Liver (tissue), 9 donors: Measurements from ENCODE around the gene TNP2. TPM values are rescaled to one million over a fixed set of nuclear protein-coding genes. Genes with fewer than 3 reads are reported as not detected.
A peak's percentile ranks its signal among the peaks of the same experiment; 100 is the strongest.

Source experiments
- DNase-seq: peaks from one replicate; pipeline ENCODE4 v3.0.0-alpha.2; 2017; ENCODE audit warnings: low spot score
- H3K27ac ChIP-seq, 2 donors: one replicate each; pipeline ENCODE4 v1.7.0; 2013; ENCODE audit warnings: inconsistent platforms in 2 of 2, low read length in 2 of 2, control low read depth in 1 of 2, low read depth in 1 of 2, mild to moderate bottlenecking in 1 of 2
- H3K27me3 ChIP-seq, 4 donors: one replicate each; pipeline versions ENCODE4 v1.6.1 to v1.7.0; 2013; ENCODE audit warnings: low read length in 3 of 4, inconsistent platforms in 1 of 4, mild to moderate bottlenecking in 1 of 4, moderate library complexity in 1 of 4; ENCODE audit not compliant: control insufficient read depth in 4 of 4, insufficient read depth in 4 of 4
- H3K36me3 ChIP-seq, 4 donors: one replicate each; pipeline versions ENCODE4 v1.6.1 to v1.7.0; 2013; ENCODE audit warnings: low read length in 3 of 4, mild to moderate bottlenecking in 3 of 4, low read depth in 1 of 4, moderate library complexity in 1 of 4; ENCODE audit not compliant: control insufficient read depth in 4 of 4, insufficient read depth in 3 of 4
- H3K4me1 ChIP-seq, 4 donors: one replicate each; pipeline versions ENCODE4 v1.6.1 to v1.7.0; 2013; ENCODE audit warnings: low read length in 3 of 4, mild to moderate bottlenecking in 3 of 4, moderate library complexity in 1 of 4; ENCODE audit not compliant: control insufficient read depth in 4 of 4, insufficient read depth in 4 of 4
- H3K4me3 ChIP-seq, 3 donors: one replicate each; pipeline versions ENCODE4 v1.6.1 to v1.7.0; 2013; ENCODE audit warnings: low read length in 3 of 3, control low read depth in 1 of 3, low read depth in 1 of 3, mild to moderate bottlenecking in 1 of 3
- H3K9ac ChIP-seq, 2 donors: one replicate each; pipeline ENCODE4 v1.7.0; 2013; ENCODE audit warnings: low read length in 2 of 2, mild to moderate bottlenecking in 2 of 2, moderate library complexity in 2 of 2, control low read depth in 1 of 2, low read depth in 1 of 2
- H3K9me3 ChIP-seq, 4 donors: one replicate each; pipeline versions ENCODE4 v1.6.1 to v1.7.0; 2013; ENCODE audit warnings: low read length in 3 of 4; ENCODE audit not compliant: control insufficient read depth in 4 of 4
- EGR1 ChIP-seq, 2 donors: IDR thresholded peaks; 2 replicates each; pipeline ENCODE4 v1.6.1; 2016 to 2018; ENCODE audit warnings: antibody characterized with exemption in 2 of 2, low read depth in 2 of 2
- HNF4A ChIP-seq, 2 donors: conservative IDR thresholded peaks; 2 replicates each; pipeline ENCODE4 v1.6.1; 2016; ENCODE audit warnings: antibody characterized with exemption in 2 of 2, mild to moderate bottlenecking in 2 of 2
- JUND ChIP-seq, 2 donors: IDR thresholded peaks; 2 replicates each; pipeline ENCODE4 v1.6.1; 2016; ENCODE audit warnings: antibody characterized with exemption in 2 of 2
- NR2F2 ChIP-seq: IDR thresholded peaks from 2 replicates; pipeline ENCODE4 v1.6.1; 2016; ENCODE audit warnings: antibody characterized with exemption
- RAD21 ChIP-seq, 2 donors: IDR thresholded peaks; 2 replicates each; pipeline ENCODE4 v1.6.1; 2016; ENCODE audit warnings: antibody characterized with exemption in 2 of 2, mild to moderate bottlenecking in 2 of 2
- SP1 ChIP-seq: IDR thresholded peaks from 2 replicates; pipeline ENCODE4 v1.6.1; 2018; ENCODE audit warnings: antibody characterized with exemption, mild to moderate bottlenecking
- TAF1 ChIP-seq: conservative IDR thresholded peaks from 2 replicates; pipeline ENCODE4 v1.6.1; 2016; ENCODE audit warnings: antibody characterized with exemption, mild to moderate bottlenecking
- YY1 ChIP-seq: IDR thresholded peaks from 2 replicates; pipeline ENCODE4 v1.6.1; 2016; ENCODE audit warnings: antibody characterized with exemption, mild to moderate bottlenecking
- WGBS: extraction: QIAGEN DNeasy Blood & Tissue Kit; methylation state at CpG from one replicate; pipeline ENCODE4 v1.1.7; 2013; 5-methylcytosine and 5-hydroxymethylcytosine counted together
- polyA plus RNA-seq, 2 donors: library from polyadenylated mRNA; stranded (reverse) in 1 of 2; unstranded in 1 of 2; fragments of 200-250 nt in 1 of 2; fragments of >200 nt in 1 of 2; fragmentation: Nextera tagmentation in 1 of 2; extraction: Ambion mirVana in 1 of 2; gene quantifications; one replicate each; pipeline versions ENCODE4 v1.2.1 to v1.2.3, GENCODE V29; 2013 to 2015
- total RNA-seq, 2 donors: library from RNA; depleted of rRNA; stranded (reverse); fragments of >200 nt; gene quantifications; one replicate each; pipeline ENCODE4 v1.2.3, GENCODE V29; 2014
- TF ChIP-seq, protein P1 (sequence below): fragments of 150-350 bp; IDR thresholded peaks from 2 replicates; pipeline ENCODE4 v1.5.1; 2017; ENCODE audit warnings: improper control_type of control experiment, low read depth, low read length; ENCODE audit not compliant: missing input control
- TF ChIP-seq, protein P2 (sequence below): IDR thresholded peaks from 2 replicates; pipeline ENCODE4 v1.6.1; 2016; ENCODE audit warnings: antibody characterized with exemption
- TF ChIP-seq, protein P3 (sequence below): IDR thresholded peaks from 2 replicates; pipeline ENCODE4 v1.6.1; 2016; ENCODE audit warnings: antibody characterized with exemption
- TF ChIP-seq, protein P4 (sequence below): IDR thresholded peaks from 2 replicates; pipeline ENCODE4 v1.6.1; 2016; ENCODE audit warnings: antibody characterized with exemption, mild to moderate bottlenecking
- donor health status: healthy.
- donor health status: healthy.
- donor health status: healthy.
- donor health status: healthy.
- donor health status: healthy.

TNP2 gene
- total and polyA plus RNA-seq, 4 donors: not detected

DNA sequence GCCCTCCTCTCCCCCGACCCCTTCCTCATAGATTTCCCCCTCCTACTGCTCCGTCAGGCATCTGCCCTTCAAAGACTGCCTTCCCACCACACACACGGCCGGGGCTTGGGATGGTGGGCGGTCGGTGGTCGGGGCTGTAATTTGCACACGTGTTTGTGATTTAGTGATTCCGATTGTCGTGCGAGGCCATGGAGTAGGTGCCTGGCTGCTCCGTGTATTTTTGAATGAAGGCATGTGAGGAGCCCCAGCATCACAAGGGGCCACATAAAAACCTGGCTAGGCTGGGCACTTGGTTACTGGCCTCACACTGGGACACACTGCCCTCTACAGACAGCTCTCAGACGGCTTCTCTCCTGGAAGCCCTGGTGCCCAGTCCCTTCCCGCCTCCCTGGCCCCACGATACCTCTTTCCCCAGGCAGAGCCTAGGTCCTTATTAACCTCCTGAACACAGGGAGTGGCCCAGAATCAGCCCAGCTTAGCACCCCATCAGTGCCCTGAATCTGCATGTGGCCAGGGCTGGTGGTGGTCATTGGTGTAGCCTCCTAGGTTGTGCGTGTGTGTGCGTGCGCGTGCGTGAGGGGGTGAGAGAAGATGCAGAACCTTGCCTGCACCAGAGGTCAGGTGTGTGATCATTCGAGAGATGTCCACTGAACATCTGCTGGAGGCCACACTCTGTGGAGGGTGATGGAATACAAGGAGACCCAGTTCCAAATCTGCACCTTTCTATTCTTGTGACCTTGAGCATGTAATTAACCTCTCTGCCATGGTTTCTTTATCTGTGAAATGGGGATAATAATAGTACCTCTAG is 11.8 kb downstream of the TNP2 start:
- H3K27me3 ChIP-seq: no peaks in the 10 kb centered on the region
- H3K4me3 ChIP-seq: peak overlapping the region; percentile 70 to 92 (median 76)
- H3K4me1 ChIP-seq: peaks cover 10 to 43% (median 28%) of the 10 kb centered on the region in 4 donors
- peak; percentile 61 for DNase-seq
- no peaks in the 10 kb centered on the region for H3K9me3 ChIP-seq
- TF ChIP-seq EGR1 (IDR thresholded peaks at IDR 0.05; ENCODE audit: low read depth in 2 of 2): no peak
- no peak for TF ChIP-seq JUND (IDR thresholded peaks at IDR 0.05)
- TF ChIP-seq TAF1: no peak
- no peak for TF ChIP-seq HNF4A (conservative IDR thresholded peaks at IDR 0.05)
- TF ChIP-seq YY1: no peak
- peak; percentile 86 to 92 for TF ChIP-seq RAD21 (IDR thresholded peaks at IDR 0.05)
- TF ChIP-seq, protein P1, sequence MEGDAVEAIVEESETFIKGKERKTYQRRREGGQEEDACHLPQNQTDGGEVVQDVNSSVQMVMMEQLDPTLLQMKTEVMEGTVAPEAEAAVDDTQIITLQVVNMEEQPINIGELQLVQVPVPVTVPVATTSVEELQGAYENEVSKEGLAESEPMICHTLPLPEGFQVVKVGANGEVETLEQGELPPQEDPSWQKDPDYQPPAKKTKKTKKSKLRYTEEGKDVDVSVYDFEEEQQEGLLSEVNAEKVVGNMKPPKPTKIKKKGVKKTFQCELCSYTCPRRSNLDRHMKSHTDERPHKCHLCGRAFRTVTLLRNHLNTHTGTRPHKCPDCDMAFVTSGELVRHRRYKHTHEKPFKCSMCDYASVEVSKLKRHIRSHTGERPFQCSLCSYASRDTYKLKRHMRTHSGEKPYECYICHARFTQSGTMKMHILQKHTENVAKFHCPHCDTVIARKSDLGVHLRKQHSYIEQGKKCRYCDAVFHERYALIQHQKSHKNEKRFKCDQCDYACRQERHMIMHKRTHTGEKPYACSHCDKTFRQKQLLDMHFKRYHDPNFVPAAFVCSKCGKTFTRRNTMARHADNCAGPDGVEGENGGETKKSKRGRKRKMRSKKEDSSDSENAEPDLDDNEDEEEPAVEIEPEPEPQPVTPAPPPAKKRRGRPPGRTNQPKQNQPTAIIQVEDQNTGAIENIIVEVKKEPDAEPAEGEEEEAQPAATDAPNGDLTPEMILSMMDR: peak; percentile 66
- TF ChIP-seq NR2F2: no peak
- H3K27ac ChIP-seq: peak overlapping the region; percentile 84 to 97
- WGBS: 24% methylated on average over 21 of the region's 21 CpGs
- H3K36me3 ChIP-seq: peaks cover 0 to 1% (median 0%) of the 10 kb centered on the region in 4 donors
- peak overlapping the region; percentile 22 to 43 for H3K9ac ChIP-seq

DNA sequence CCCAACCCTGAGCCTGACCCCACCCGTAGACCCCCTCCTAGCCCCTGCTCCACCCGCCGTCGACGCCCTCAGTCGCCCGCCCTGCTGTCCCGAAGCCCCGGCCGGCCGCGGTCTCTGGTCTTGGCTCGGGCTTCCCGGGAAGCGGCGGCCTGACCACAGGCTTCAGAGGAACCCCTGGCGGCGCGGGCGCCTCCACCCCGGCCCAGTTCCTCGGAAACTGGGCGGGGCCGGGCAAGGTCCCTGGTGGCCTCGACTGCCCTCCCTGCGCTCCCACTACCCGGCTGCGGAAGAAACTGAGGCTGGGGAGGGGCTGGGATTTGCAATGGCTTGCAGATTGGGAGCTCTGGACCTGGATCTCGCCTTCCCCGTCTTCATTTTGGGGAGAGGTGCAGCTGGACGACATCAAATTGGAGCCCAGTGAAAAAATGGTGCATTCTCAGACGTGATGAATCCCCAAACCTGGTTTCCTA is 12.4 kb downstream of the TNP2 start:
- Histone ChIP-seq H3K9me3 (no peaks in the 10 kb centered on the region), H3K4me1 (peaks cover 10 to 43% (median 28%) of the 10 kb centered on the region in 4 donors), H3K36me3 (peaks cover 0 to 1% (median 0%) of the 10 kb centered on the region in 4 donors), H3K27me3 (no peaks in the 10 kb centered on the region), H3K4me3 (peak overlapping the region; percentile 70 to 92 (median 76)), H3K9ac (peak overlapping the region; percentile 22 to 74), H3K27ac (peak overlapping the region; percentile 84 to 97)
- under 1% methylated on average over 32 of the region's 32 CpGs for WGBS
- peak; percentile 58 for DNase-seq
- TF ChIP-seq SP1: peak; percentile 22
- TF ChIP-seq HNF4A (conservative IDR thresholded peaks at IDR 0.05): no peak
- TF ChIP-seq, protein P2, sequence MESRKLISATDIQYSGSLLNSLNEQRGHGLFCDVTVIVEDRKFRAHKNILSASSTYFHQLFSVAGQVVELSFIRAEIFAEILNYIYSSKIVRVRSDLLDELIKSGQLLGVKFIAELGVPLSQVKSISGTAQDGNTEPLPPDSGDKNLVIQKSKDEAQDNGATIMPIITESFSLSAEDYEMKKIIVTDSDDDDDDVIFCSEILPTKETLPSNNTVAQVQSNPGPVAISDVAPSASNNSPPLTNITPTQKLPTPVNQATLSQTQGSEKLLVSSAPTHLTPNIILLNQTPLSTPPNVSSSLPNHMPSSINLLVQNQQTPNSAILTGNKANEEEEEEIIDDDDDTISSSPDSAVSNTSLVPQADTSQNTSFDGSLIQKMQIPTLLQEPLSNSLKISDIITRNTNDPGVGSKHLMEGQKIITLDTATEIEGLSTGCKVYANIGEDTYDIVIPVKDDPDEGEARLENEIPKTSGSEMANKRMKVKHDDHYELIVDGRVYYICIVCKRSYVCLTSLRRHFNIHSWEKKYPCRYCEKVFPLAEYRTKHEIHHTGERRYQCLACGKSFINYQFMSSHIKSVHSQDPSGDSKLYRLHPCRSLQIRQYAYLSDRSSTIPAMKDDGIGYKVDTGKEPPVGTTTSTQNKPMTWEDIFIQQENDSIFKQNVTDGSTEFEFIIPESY: no peak
- TF ChIP-seq NR2F2: no peak
- TF ChIP-seq TAF1: no peak
- TF ChIP-seq, protein P3, sequence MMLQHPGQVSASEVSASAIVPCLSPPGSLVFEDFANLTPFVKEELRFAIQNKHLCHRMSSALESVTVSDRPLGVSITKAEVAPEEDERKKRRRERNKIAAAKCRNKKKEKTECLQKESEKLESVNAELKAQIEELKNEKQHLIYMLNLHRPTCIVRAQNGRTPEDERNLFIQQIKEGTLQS: no peak
- TF ChIP-seq, protein P4, sequence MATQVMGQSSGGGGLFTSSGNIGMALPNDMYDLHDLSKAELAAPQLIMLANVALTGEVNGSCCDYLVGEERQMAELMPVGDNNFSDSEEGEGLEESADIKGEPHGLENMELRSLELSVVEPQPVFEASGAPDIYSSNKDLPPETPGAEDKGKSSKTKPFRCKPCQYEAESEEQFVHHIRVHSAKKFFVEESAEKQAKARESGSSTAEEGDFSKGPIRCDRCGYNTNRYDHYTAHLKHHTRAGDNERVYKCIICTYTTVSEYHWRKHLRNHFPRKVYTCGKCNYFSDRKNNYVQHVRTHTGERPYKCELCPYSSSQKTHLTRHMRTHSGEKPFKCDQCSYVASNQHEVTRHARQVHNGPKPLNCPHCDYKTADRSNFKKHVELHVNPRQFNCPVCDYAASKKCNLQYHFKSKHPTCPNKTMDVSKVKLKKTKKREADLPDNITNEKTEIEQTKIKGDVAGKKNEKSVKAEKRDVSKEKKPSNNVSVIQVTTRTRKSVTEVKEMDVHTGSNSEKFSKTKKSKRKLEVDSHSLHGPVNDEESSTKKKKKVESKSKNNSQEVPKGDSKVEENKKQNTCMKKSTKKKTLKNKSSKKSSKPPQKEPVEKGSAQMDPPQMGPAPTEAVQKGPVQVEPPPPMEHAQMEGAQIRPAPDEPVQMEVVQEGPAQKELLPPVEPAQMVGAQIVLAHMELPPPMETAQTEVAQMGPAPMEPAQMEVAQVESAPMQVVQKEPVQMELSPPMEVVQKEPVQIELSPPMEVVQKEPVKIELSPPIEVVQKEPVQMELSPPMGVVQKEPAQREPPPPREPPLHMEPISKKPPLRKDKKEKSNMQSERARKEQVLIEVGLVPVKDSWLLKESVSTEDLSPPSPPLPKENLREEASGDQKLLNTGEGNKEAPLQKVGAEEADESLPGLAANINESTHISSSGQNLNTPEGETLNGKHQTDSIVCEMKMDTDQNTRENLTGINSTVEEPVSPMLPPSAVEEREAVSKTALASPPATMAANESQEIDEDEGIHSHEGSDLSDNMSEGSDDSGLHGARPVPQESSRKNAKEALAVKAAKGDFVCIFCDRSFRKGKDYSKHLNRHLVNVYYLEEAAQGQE: no peak
